HG02763 (cell line): ENCODE measurements around the gene HACD2.
"Not testable (repeated sequence)": the region's sequence is repeated elsewhere in the genome, so short reads cannot be mapped to it uniquely, and the experiment has no call there.

Experiments used
- ATAC-seq: cut with Tn5 transposase; IDR thresholded peaks from one replicate; pipeline ENCODE4 v1.9.1; 2021; ENCODE audit warnings: mild to moderate bottlenecking, moderate library complexity; ENCODE audit not compliant: unreplicated experiment

HACD2 gene

GRCh38 chr3:123611674-123612073, 26.8 kb upstream of the HACD2 start:
- not testable (repeated sequence) for ATAC-seq

DNA sequence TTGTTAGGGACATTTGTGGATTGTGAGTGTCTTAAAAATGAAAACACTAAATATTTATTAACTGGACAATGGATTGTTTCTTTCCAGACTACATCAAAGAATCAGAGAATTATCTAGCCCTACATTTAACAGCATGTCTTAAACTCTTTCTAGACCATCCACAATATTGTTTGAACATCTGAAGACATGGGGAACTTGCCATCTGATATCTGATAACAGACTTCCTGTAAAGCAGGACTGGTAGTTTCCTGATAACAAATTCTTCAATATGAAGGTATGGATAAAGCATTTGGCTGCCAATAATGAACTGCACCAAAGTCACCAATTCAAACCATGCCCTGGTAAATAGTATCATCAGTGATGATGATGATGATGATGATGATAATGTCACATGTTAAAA, 26.2 kb upstream of the HACD2 start:
- no peak for ATAC-seq

GRCh38 chr3:123610331-123610730, 25.5 kb upstream of the HACD2 start:
- peak; percentile 66 for ATAC-seq

DNA sequence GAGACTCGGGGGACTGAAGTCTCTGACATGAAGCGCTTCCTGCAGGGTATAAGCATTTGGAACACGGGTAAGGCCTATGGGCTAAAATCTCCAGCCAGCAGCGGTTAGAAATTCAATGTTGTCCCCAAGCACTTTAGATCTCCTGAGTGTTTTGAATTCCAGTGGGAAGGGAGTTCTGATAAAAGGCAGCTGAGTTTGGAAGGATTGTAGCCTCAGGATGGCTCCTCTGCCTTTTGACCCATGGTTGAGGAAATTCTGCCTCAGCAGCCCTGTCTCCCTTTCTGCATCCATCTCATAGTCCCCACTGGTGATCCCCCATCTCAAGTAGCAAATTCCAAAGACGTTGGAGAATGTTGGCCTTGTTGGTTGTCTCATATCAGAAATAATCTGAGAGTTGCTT, 24.2 kb upstream of the HACD2 start:
- ATAC-seq = no peak

- ATAC-seq = no peak
These were observed 23.5 kb upstream of the HACD2 start for GRCh38 chr3:123608263-123608937.

DNA sequence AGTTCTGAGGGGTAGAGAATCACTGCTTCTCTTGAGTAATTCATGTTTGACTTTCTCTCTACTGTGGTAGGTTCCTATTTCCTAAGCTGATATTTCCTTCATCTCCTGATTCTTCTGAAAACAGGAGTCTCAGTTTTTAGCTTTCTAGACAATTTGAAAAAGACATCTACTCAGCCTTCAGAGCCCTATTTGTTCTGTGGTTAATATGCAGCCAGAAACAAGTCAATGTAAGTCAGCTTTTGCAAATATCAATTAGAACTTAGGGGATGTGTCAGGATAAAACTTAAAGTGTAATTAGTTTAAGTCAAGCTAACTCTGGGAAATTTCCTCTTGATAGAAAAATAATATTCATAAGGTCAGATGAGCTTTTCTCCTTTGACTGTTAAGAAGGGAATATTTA, 21.7 kb upstream of the HACD2 start:
- no peak for ATAC-seq

DNA sequence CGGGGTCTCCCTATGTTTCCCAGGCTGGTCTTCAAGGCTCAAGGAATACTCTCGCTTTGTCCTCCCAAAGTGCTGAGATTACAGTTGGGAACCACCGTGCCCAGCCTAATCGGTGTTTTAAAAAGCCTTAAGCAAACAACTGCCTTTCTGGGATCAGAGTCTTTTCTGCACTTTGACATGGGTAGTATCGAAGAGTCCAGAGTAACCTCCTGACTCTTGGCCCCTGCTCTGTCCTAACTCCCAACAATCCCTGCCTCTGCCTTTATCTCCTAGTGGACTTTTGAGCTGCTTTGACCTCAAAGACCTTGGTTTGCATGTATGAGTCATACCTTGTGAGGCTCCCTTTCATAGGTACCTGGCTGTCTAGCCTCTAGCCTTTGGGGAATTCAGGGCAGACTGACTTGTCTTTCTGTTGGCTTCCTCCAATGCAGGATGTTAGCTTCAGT, 21.0 kb upstream of the HACD2 start:
- no peak for ATAC-seq

GRCh38 chr3:123603153-123603552, 18.3 kb upstream of the HACD2 start:
- ATAC-seq = not testable (repeated sequence)

GRCh38 chr3:123602325-123602724, 17.5 kb upstream of the HACD2 start:
- ATAC-seq = no peak

GRCh38 chr3:123600863-123601262, 16.0 kb upstream of the HACD2 start:
- not testable (repeated sequence) for ATAC-seq

DNA sequence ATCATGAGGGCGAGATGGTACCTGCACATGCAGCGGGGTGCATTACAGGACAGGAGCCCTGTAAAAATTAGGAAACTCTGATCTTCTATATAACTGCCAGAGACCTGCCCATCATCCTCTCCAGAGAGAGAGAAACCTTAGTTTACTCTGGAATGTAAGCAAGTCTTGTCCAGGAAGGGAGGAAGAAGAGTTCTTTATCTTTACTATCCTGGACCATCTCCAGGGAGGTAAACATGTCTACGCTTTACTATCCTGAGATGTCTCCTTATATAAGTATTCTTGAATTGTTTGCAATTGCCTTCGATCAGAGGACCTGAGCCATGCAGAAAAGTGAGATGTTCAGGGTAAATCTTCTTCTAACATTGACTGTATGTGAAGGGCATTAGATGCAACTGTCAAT, 12.7 kb upstream of the HACD2 start:
- ATAC-seq = no peak

- no peak for ATAC-seq
These were observed 10.7 kb upstream of the HACD2 start for GRCh38 chr3:123595396-123596180.

GRCh38 chr3:123593381-123593780, 8.5 kb upstream of the HACD2 start:
- ATAC-seq = no peak

GRCh38 chr3:123590685-123591450, 6.0 kb upstream of the HACD2 start:
- no peak for ATAC-seq

GRCh38 chr3:123587401-123587800, 2.5 kb upstream of the HACD2 start:
- ATAC-seq = no peak

DNA sequence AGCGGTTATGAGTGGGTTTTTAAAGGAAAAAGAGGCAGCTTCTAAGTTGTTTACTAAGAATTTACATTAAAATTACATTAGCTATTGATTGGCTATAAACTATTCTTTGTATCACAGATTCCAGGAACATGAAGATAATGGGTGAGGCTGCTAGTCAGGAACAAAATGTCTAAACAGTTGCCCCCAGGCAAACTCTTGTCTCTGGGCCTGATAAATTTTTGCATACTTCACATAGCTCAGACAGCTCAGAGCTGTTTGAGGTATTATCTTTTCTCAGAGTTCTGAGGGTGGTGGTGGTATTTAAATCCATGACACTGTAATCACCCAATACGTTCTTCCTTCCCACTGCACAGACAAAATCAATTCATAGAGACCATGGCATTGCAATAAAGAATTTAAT, 2.1 kb upstream of the HACD2 start:
- ATAC-seq = no peak

DNA sequence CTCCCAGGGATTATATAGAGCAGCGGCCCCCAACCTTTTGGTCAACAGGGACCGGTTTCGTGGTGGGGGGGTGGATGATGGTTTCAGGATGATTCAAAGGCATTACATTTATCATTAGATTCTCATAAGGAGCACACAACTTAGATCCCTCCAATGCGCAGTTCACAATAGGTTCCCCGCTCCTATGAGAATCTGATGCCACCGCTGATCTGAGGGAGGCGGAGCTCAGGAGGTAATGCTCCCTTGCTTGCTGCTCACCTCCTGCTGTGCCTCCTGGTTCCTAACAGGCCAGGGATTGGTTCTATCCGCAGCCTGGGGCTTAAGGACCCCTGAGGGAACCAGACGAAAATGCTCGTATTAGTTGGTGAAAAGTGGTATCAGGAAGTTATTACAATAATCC, 1.3 kb upstream of the HACD2 start:
- no peak for ATAC-seq

DNA sequence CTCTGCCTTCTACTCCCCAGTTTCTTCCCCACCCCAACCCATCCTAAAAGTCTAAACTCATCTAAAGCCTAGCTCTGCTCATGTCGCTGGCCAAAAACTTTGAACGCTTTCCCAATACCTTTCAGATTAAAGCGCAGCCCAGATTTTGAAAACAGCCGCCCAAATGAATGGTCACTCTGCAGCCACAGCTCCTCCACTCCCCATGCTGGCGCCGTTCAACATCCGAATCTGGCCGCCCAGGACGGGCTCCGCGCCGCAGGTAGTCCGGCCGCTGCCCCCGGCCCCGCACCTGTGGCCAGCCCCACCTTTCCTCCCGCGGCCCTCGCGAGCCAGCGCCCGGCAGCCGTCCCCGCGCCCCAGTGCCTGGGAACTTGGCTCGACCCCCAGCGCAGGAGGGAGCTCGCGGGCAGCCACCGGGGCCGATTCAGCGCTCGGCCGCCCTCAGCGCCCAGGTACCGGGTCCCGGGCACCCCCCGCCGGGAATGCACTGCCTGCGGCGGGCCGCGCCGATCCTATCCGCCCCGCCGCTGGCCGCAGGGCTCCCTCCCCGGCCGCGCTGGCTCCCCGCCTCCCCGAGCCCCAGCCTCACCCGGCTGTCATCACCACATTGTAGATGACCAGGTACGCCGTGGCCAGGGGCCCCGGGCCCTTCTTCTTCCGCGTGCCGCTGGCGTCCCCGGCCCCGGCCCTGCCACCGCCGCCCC, 417 bp downstream of the HACD2 start:
- ATAC-seq = peak; percentile 32

- ATAC-seq = no peak
These were observed 1.3 kb downstream of the HACD2 start for GRCh38 chr3:123583561-123583960.

GRCh38 chr3:123582315-123582714, 2.5 kb downstream of the HACD2 start:
- ATAC-seq = no peak

DNA sequence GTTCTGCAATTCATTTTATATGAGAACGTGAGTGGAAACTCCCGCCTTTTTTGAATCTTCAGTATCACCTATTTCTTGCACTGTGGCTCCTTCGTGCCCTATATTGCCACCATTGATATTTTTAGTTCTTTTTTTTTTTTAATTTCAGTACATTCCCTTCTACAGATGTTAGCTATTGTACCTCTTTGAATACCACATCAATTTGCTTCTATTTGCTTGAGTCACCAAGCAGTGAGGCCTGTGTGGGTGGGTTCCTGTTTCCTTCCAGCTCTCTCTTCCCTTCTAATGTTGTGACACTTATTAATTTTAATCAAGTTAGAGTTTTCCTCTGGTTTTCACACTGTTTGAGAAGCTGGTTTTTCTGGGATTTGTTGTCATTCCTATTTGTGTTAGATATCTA, 8.7 kb downstream of the HACD2 start:
- ATAC-seq = no peak
